Neural progenitor cell (in vitro differentiated cells): ENCODE measurements around the gene LDLRAD4. TPM values are rescaled to one million over a fixed set of nuclear protein-coding genes. Genes with fewer than 3 reads are reported as not detected.

Source experiments
- DNase-seq: peaks from one replicate; pipeline ENCODE4 v3.0.0-alpha.2; 2016; ENCODE audit warnings: low spot score
- H2AFZ ChIP-seq: fragments of 200-600 bp; sonication (generic); replicated peaks from 2 replicates; pipeline ENCODE4 v1.6.1; 2016; ENCODE audit warnings: antibody characterized with exemption
- H3F3A ChIP-seq: fragments of 200-600 bp; sonication (generic); 2 replicates; pipeline ENCODE4 v1.6.1; 2016; ENCODE audit warnings: antibody characterized with exemption, low read depth
- H3K27ac ChIP-seq: fragments of 200-600 bp; sonication (generic); 2 replicates; pipeline ENCODE4 v1.5.1; 2016; ENCODE audit warnings: mild to moderate bottlenecking
- H3K27me3 ChIP-seq: fragments of 200-600 bp; sonication (generic); 2 replicates; pipeline ENCODE4 v1.6.1; 2016; ENCODE audit warnings: mild to moderate bottlenecking, moderate library complexity
- H3K36me3 ChIP-seq: fragments of 200-600 bp; sonication (generic); 2 replicates; pipeline ENCODE4 v1.5.1; 2016
- H3K4me1 ChIP-seq: fragments of 200-600 bp; sonication (generic); 2 replicates; pipeline ENCODE4 v1.6.1; 2016; ENCODE audit warnings: mixed run types
- H3K4me2 ChIP-seq: fragments of 200-600 bp; sonication (generic); 2 replicates; pipeline ENCODE4 v1.6.1; 2016
- H3K4me3 ChIP-seq: fragments of 200-600 bp; sonication (generic); 2 replicates; pipeline ENCODE4 v1.5.1; 2016
- H3K79me2 ChIP-seq: fragments of 200-600 bp; sonication (generic); 2 replicates; pipeline ENCODE4 v1.6.1; 2016; ENCODE audit warnings: low read depth
- H3K9ac ChIP-seq: fragments of 200-600 bp; sonication (generic); 2 replicates; pipeline ENCODE4 v1.6.1; 2016
- H3K9me3 ChIP-seq: fragments of 200-600 bp; sonication (generic); 2 replicates; pipeline ENCODE4 v1.5.1; 2016; ENCODE audit warnings: low read depth
- H4K20me1 ChIP-seq: fragments of 200-600 bp; sonication (generic); 2 replicates; pipeline ENCODE4 v1.6.1; 2016; ENCODE audit warnings: low read depth
- H3K27ac Mint-ChIP-seq: 3 replicates; pipeline ENCODE4 v1.8.0; 2021; ENCODE audit warnings: mixed read lengths
- H3K27me3 Mint-ChIP-seq: 2 replicates; pipeline ENCODE4 v1.8.0; 2022; ENCODE audit warnings: low read depth, mild to moderate bottlenecking, inconsistent platforms, moderate library complexity, mixed read lengths; ENCODE audit not compliant: insufficient read depth
- H3K36me3 Mint-ChIP-seq: 3 replicates; pipeline ENCODE4 v1.8.0; 2021; ENCODE audit warnings: mixed read lengths
- H3K4me1 Mint-ChIP-seq: 3 replicates; pipeline ENCODE4 v1.8.0; 2021; ENCODE audit warnings: mixed read lengths
- H3K4me3 Mint-ChIP-seq: 3 replicates; pipeline ENCODE4 v1.8.0; 2021; ENCODE audit warnings: mild to moderate bottlenecking, moderate library complexity, mixed read lengths
- H3K9me3 Mint-ChIP-seq: 3 replicates; pipeline ENCODE4 v1.8.0; 2020; ENCODE audit warnings: mixed read lengths
- CTCF ChIP-seq: fragments of 200-600 bp; sonication (generic); IDR thresholded peaks from 2 replicates; pipeline ENCODE4 v1.5.1; 2017; ENCODE audit warnings: antibody characterized with exemption, mild to moderate bottlenecking
- EZH2 ChIP-seq: fragments of 200-600 bp; sonication (generic); IDR thresholded peaks from 2 replicates; pipeline ENCODE4 v1.6.1; 2017; ENCODE audit warnings: antibody characterized with exemption, mild to moderate bottlenecking, moderate library complexity
- EZH2phosphoT487 ChIP-seq: fragments of 200-600 bp; sonication (generic); IDR thresholded peaks from 2 replicates; pipeline ENCODE4 v1.6.1; 2017; ENCODE audit warnings: antibody characterized with exemption
- total RNA-seq: library from RNA; depleted of rRNA; stranded (reverse); fragments of >200 nt; gene quantifications from 2 replicates; pipeline ENCODE4 v1.2.3, GENCODE V29; 2015; ENCODE audit warnings: low replicate concordance

LDLRAD4 gene
- total RNA-seq, 1 donor from 2014 or later, result 0.65 TPM

DNA sequence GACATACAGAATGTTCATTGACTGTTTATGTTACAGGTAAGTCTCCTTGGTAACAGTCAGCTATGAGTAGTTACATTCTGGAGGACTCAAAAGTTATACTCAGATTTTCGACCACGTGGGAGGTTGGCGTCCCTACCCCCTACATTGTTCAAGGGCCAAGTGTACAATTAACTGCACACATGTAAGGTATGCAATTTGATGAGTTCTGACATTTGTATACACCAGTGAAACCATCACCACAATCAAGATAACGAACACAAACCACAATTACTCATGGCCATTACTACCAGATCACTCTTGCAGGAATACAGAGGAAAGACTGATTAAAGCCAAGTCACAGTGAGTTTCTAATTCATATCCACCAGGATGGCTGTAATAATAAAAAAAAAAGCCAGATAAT, 39.6 kb upstream of the LDLRAD4 start:
- Histone ChIP-seq H3K27me3 (no peaks in the 10 kb centered on the region), H3K4me3 (no peak overlapping the region), H3K36me3 (no peaks in the 10 kb centered on the region), H3K4me1 (no peaks in the 10 kb centered on the region), H3K79me2 (no peaks in the 10 kb centered on the region), H2AFZ (no peak overlapping the region), H3K27ac (no peak overlapping the region), H3F3A (no peaks in the 10 kb centered on the region), H3K9ac (no peak overlapping the region), H3K4me2 (no peak overlapping the region), H4K20me1 (no peaks in the 10 kb centered on the region), H3K9me3 (no peaks in the 10 kb centered on the region)
- no peaks in the 10 kb centered on the region for H3K9me3 Mint-ChIP-seq
- no peak overlapping the region for H3K4me3 Mint-ChIP-seq
- H3K27ac Mint-ChIP-seq, result no peak overlapping the region
- no peaks in the 10 kb centered on the region for H3K4me1 Mint-ChIP-seq
- peaks cover 5% of the 10 kb centered on the region for H3K27me3 Mint-ChIP-seq
- no peak for TF ChIP-seq EZH2
- no peak for TF ChIP-seq CTCF
- no peak for TF ChIP-seq EZH2phosphoT487
- no peak for DNase-seq
- no peaks in the 10 kb centered on the region for H3K36me3 Mint-ChIP-seq

DNA sequence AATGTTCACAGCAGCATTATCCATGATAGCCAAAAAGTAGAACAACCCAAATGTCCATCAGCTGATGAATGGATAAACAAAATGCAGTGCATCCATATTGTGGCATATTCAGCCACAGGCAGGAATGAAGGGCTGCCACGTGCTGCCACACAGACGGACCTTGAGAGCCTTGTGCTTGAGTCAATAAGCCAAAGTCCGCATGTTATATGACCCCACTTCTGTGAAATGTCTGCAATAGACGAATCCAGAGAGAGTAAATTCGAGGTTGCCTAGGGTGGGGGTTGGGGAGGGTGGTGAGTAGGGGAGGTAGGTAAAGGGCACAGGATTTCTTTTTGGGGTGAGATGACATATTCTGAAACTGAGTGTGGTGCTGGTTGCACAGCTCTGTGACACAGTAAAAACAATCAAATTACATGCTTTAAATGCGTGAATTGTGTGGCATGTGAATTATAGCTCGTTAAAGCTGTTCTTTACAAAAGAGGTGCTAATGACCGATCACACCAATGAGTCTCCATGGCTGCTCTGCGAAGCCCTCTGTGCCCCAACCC, 38.9 kb upstream of the LDLRAD4 start:
- TF ChIP-seq CTCF (no peak), EZH2phosphoT487 (no peak), EZH2 (no peak)
- H3K9ac ChIP-seq, result no peak overlapping the region
- no peak overlapping the region for H3K27ac Mint-ChIP-seq

GRCh38 chr18:13180614-13181375, 37.8 kb upstream of the LDLRAD4 start:
- Mint-ChIP-seq H3K4me3 (no peak overlapping the region), H3K4me1 (no peaks in the 10 kb centered on the region), H3K27me3 (peaks cover 3% of the 10 kb centered on the region), H3K27ac (no peak overlapping the region), H3K36me3 (no peaks in the 10 kb centered on the region), H3K9me3 (no peaks in the 10 kb centered on the region)
- Histone ChIP-seq H3F3A (no peaks in the 10 kb centered on the region), H3K27me3 (no peaks in the 10 kb centered on the region), H3K4me2 (no peak overlapping the region), H2AFZ (no peak overlapping the region), H4K20me1 (no peaks in the 10 kb centered on the region), H3K4me3 (no peak overlapping the region), H3K79me2 (no peaks in the 10 kb centered on the region), H3K36me3 (no peaks in the 10 kb centered on the region), H3K27ac (no peak overlapping the region), H3K9ac (no peak overlapping the region), H3K4me1 (no peaks in the 10 kb centered on the region), H3K9me3 (no peaks in the 10 kb centered on the region)
- TF ChIP-seq EZH2, result no peak
- no peak for TF ChIP-seq CTCF
- TF ChIP-seq EZH2phosphoT487, result no peak
- no peak for DNase-seq

More for the DNA sequence above, 38.9 kb upstream of the LDLRAD4 start:
- no peaks in the 10 kb centered on the region for H3K27me3 ChIP-seq
- Mint-ChIP-seq H3K4me1 (no peaks in the 10 kb centered on the region), H3K27me3 (peaks cover 5% of the 10 kb centered on the region), H3K9me3 (no peaks in the 10 kb centered on the region), H3K4me3 (no peak overlapping the region), H3K36me3 (no peaks in the 10 kb centered on the region)
- H3K79me2 ChIP-seq, result no peaks in the 10 kb centered on the region
- no peak overlapping the region for H2AFZ ChIP-seq
- no peaks in the 10 kb centered on the region for H3K4me1 ChIP-seq
- H3K36me3 ChIP-seq, result no peaks in the 10 kb centered on the region
- H4K20me1 ChIP-seq, result no peaks in the 10 kb centered on the region
- no peak overlapping the region for H3K4me3 ChIP-seq
- no peak overlapping the region for H3K27ac ChIP-seq
- H3K9me3 ChIP-seq, result no peaks in the 10 kb centered on the region
- no peak overlapping the region for H3K4me2 ChIP-seq
- no peak for DNase-seq
- H3F3A ChIP-seq, result no peaks in the 10 kb centered on the region
